ENCODE results near the gene RNF114. TPM values are rescaled to one million over a fixed set of nuclear protein-coding genes. Genes with fewer than 3 reads are reported as not detected.
A peak's percentile ranks its signal among the peaks of the same experiment; 100 is the strongest.

RNF114 gene
- total and polyA plus RNA-seq, 10 of the 15 experiments (the other 5 are each of a cell fraction or from before 2014, with no cell fraction given) = 28.0 to 82.3 (median 47.2) TPM

GRCh38 chr20:49915380-49916145, 20.6 kb upstream of the RNF114 start, which contains the start of gene SPATA2 (continued):
- TF ChIP-seq IRF3 (IDR thresholded peaks at IDR 0.05) (no peak; the same call in 1 of the 2 replicates), GATAD2B (conservative IDR thresholded peaks at IDR 0.05; ENCODE audit: low read depth) (peak; percentile 35; the same call in 1 of the 2 replicates), ELK1 (IDR thresholded peaks at IDR 0.05; ENCODE audit: low read depth, low read length) (peak; percentile 27; the same call in 1 of the 2 replicates), SMAD5 (IDR thresholded peaks at IDR 0.05; ENCODE audit: low read depth) (no peak; the same call in 1 of the 2 replicates), ZNF687 (IDR thresholded peaks at IDR 0.05) (peak; percentile 57; the same call in 1 of the 2 replicates), GABPA (IDR thresholded peaks at IDR 0.05; ENCODE audit: low read depth) (peak; percentile 97), CBX3 (IDR thresholded peaks at IDR 0.05; ENCODE audit: borderline replicate concordance, low read depth) (no peak), KDM1A (IDR thresholded peaks at IDR 0.05; ENCODE audit: borderline replicate concordance) (0 out of 2 replicates have a peak, but pooled peaks have one; percentile 54), CUX1 (IDR thresholded peaks at IDR 0.05; ENCODE audit: insufficient replicate concordance, low read depth, low read length) (no peak), BCL3 (IDR thresholded peaks at IDR 0.05; ENCODE audit: borderline replicate concordance, insufficient read depth, low read depth, low read length, poor library complexity, severe bottlenecking) (no peak), ESRRA (IDR thresholded peaks at IDR 0.05; ENCODE audit: low read length) (no peak), ZBED1 (IDR thresholded peaks at IDR 0.05; ENCODE audit: borderline replicate concordance) (no peak), MTA2 (IDR thresholded peaks at IDR 0.05; ENCODE audit: low read depth) (peak; percentile 95), FOXM1 (IDR thresholded peaks at IDR 0.05; ENCODE audit: low read depth, low read length) (no peak), MXI1 (IDR thresholded peaks at IDR 0.05; ENCODE audit: low read depth, low read length) (no peak), STAT3 (IDR thresholded peaks at IDR 0.05; ENCODE audit: low read depth, low read length) (no peak)

Data from GM12878 (cell line).